Stomach (tissue), 4 donors: Measurements from ENCODE around the gene REV3L.

Source experiments
- CTCF ChIP-seq, 7 experiments: fragments of 450-650 bp in 4 of 7; fragments of 200-600 bp in 3 of 7; sonication (generic) in 3 of 7; IDR thresholded peaks; one replicate each; pipeline ENCODE4 v1.5.1; 2016 to 2019; ENCODE audit warnings: antibody characterized with exemption in 7 of 7, control low read depth in 2 of 7, mild to moderate bottlenecking in 1 of 7
- EP300 ChIP-seq: sonication (generic); formaldehyde crosslinking; IDR thresholded peaks from one replicate; pipeline ENCODE4 v1.6.1; 2017; ENCODE audit warnings: antibody characterized with exemption
- POLR2A ChIP-seq, 4 donors: fragments of 450-650 bp; IDR thresholded peaks; one replicate each; pipeline ENCODE4 v1.6.1; 2016; ENCODE audit warnings: antibody characterized with exemption in 4 of 4, control low read depth in 2 of 4, mild to moderate bottlenecking in 1 of 4, moderate library complexity in 1 of 4
- POLR2AphosphoS5 ChIP-seq, 3 donors: sonication (generic); formaldehyde crosslinking; IDR thresholded peaks; one replicate each; pipeline ENCODE4 v1.6.1; 2016; ENCODE audit warnings: antibody characterized with exemption in 3 of 3

GRCh38 chr6:111458670-111459232 lies 24.3 kb downstream of the REV3L start:
- no peak for TF ChIP-seq CTCF (IDR thresholded peaks at IDR 0.05)
- no peak for TF ChIP-seq POLR2AphosphoS5 (IDR thresholded peaks at IDR 0.05)
- TF ChIP-seq EP300 = no peak
- no peak for TF ChIP-seq POLR2A (IDR thresholded peaks at IDR 0.05)
